ENCODE measurements around the gene PLVAP. TPM values are rescaled to one million over a fixed set of nuclear protein-coding genes. Genes with fewer than 3 reads are reported as not detected.

The PLVAP gene, protein sequence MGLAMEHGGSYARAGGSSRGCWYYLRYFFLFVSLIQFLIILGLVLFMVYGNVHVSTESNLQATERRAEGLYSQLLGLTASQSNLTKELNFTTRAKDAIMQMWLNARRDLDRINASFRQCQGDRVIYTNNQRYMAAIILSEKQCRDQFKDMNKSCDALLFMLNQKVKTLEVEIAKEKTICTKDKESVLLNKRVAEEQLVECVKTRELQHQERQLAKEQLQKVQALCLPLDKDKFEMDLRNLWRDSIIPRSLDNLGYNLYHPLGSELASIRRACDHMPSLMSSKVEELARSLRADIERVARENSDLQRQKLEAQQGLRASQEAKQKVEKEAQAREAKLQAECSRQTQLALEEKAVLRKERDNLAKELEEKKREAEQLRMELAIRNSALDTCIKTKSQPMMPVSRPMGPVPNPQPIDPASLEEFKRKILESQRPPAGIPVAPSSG
- 0.20 and 0.31 TPM in 2 replicates for total RNA-seq

DNA sequence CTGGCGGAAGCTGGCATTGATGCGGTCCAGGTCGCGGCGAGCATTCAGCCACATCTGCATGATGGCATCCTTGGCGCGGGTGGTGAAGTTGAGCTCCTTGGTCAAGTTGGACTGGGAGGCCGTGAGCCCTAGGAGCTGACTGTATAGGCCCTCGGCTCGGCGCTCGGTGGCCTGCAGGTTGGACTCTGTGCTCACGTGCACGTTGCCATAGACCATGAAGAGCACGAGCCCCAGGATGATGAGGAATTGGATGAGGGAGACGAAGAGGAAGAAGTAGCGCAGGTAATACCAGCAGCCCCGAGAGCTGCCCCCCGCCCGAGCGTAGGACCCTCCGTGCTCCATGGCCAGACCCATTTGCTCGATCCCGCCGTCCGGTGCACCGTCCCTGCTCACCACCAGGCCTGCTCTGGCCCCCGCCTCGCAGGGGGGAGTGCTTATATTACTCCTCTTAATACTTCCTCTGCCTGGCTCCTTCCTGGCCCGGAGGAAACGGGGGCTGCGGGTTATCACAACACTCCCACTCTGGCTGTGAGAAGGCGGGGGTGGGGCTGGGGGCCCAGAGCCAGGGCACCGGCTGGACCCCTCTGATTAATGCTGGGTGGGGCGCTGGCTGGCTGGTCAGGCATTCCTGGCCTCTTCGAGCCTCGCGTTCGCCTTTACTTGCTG, at the start of gene PLVAP:
TSS of gene PLVAP (minus strand) at position 408 of the 666 bp plus-strand sequence. CDS start at position 354, 54 bp downstream.

DNA sequence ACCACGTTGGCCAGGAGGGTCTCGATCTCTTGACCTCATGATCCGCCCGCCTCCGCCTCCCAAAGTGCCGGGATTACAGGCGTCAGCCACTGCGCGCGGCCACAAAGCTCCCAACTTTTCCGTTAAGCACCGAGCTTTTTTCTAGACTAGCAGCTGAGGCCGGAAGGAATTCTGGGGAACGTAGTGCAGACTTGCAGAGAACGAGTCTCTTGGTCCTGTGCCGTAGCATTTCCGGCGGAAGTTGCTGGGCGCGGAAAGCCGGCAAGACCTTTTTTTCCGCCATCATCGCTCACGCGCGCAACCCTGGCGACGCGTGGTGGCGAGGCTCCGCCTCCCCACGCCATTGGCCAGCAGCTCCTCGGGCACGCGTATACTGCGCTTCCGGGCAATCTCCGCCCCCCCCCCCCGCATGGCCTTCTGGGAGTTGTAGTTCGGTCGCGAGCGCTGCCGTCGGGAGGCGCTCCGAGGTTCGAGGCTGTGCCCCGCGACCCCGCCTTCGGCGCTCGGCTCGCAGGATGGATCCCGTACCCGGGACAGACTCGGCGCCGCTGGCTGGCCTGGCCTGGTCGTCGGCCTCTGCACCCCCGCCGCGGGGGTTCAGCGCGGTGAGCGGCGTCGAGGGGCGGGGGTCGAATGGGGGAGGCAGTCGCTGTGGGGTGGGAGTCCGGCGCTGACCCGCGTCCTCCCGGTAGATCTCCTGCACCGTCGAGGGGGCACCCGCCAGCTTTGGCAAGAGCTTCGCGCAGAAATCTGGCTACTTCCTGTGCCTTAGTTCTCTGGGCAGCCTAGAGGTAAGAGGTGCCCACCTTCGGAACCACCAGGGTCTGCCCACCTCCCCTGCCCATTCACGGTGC, 42.7 kb upstream of the PLVAP start, which contains the start of gene MVB12A:
TSS of gene MVB12A (plus strand) at position 427 of the 854 bp plus-strand sequence. CDS start at position 516, 89 bp downstream.

DNA sequence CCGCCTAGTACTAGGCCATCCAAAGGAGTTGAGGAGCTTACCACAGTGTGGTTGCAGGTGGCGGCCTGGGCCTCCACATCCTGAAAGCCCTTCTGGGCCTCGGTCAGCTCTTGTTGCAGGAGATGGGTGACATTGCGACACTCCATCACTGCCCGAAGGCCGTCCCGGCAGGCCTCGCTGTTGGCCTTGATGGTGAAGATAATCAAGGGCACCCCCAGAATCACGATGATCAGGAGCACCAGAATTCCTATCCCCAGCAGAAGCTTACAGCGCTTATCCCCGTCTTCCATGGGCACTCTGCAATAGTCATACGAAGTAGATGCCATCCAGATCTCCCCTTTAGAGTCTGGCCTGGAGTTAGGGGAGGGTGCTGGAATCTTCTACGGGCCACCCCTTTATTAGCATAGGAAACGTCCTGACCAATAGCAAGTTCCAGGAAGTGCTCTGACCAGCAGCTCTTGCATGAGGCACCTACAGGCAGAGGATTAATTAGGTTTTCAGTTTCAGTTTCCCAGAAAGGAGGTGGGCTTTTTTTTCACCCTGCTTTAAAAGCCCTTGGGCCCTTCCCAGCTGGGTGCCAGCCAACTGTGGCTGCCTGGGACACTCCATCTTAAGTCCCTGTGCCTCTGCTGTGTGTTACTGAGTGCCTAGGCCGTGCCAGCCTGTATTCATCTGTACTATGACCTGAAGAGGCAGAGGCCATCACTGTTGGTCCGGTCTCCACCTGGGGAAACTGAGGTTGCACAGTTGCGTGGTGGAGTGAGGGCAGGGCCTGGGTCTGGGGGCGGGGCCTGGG, 28.3 kb upstream of the PLVAP start, which contains the start of gene BST2:
TSS of gene BST2 (minus strand) at position 381 of the 796 bp plus-strand sequence. CDS start at position 326, 55 bp downstream.

DNA sequence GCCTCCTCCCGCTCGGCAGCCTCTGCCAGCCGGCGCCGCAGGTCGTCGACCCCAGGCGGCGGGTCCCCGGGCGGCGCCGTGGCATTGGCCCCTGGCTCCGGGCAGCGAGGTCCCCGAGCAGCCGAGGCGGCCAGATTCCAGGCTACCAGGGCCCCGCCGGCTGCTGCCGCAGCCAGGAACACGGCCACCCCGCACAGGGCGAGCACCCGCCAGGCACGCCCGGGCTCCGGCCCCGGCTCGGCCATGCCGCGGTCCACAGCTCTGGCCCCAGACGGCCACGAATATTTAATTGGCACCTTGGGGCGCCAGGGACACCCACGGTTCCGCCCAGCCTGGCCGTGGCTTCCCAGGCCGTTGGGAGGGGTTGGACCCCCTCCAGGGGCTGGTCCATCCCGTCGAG, 16.8 kb upstream of the PLVAP start, which contains the start of gene CCDC194:
TSS of gene CCDC194 (minus strand) at position 283 of the 400 bp plus-strand sequence. CDS start at position 245, 38 bp downstream.

GRCh38 chr19:17336872-17337674, 40.1 kb downstream of the PLVAP start, which contains the start of gene GTPBP3:
Gene GTPBP3, plus strand, starts transcription at chr19:17337553. Its CDS starts 59 bp downstream, at chr19:17337612.

GRCh38 chr19:17334414-17335409, 42.4 kb downstream of the PLVAP start, which contains the start of gene ANO8:
Gene ANO8, minus strand, starts transcription at chr19:17334855. Its CDS starts 185 bp downstream, at chr19:17334670.

GRCh38 chr19:17309198-17309964, 67.8 kb downstream of the PLVAP start, which contains the start of gene DDA1:
Gene DDA1, plus strand, starts transcription at chr19:17309563. Its CDS starts 92 bp downstream, at chr19:17309655.

GRCh38 chr19:17305517-17306284, 71.4 kb downstream of the PLVAP start, which contains the start of gene MRPL34:
Gene MRPL34, plus strand, starts transcription at chr19:17305872. Its CDS starts 21 bp downstream, at chr19:17305893.

DNA sequence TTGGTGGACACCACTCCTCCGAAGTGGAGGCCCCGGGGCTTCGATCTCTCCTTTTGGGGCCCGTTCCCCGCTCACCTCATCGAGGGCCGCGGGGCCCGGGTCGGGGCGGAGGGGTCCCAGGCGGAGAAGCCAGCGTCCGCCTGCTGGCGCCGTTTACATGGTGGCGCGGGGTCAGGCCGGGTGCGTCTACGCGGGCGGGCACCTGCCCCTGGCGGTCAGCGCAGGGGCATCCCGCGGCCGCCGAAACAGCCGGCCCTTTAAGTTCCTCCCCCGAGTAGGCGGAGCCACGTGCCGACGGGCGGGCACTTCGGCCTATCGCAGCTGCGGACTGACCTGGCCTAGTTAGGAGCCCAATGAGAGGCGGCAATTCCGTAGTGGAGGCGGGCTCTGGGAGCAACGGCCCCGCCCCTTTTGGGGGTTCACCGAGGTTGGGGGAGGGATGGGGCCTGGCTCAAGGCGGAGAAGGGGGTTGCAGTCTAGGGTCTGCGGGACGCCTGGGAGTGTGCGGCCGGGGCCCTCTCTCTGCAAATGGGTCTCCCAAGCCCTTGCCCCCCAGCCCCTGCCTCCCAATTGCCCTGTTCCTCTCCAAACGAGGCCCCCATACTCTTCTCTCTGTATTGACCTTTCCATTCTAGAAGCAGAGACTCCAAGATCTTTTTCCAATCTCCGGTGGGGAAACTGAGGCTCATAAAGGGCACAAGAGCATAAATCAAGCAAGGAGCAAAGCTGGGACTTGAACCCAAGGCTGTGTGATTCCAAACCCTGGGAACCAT, 73.8 kb downstream of the PLVAP start, which contains the start of gene ABHD8:
TSS of gene ABHD8 (minus strand) at position 259 of the 773 bp plus-strand sequence. CDS start 1,809 bp downstream, outside the sequence.

Other genes starting within 250 kb of the PLVAP start
- 29.3 and 29.7 TPM in 2 replicates for gene USE1, start 162.0 kb downstream of the PLVAP start, total RNA-seq
- 5.9 and 7.8 TPM in 2 replicates for gene OCEL1, start 151.1 kb downstream of the PLVAP start, total RNA-seq
- gene NR2F6, start 131.4 kb downstream of the PLVAP start, total RNA-seq: 48.0 and 52.5 TPM in 2 replicates
- 0.25 and 0.44 TPM in 2 replicates for gene USHBP1, start 112.6 kb downstream of the PLVAP start, total RNA-seq
- 47.7 and 49.2 TPM in 2 replicates for gene BABAM1, start 109.9 kb downstream of the PLVAP start, total RNA-seq
- gene ANKLE1, start 95.4 kb downstream of the PLVAP start, total RNA-seq: 0.12 TPM in 1 of 2 replicates, not detected in the other
- 7.2 TPM in 2 replicates for gene ABHD8, start 73.9 kb downstream of the PLVAP start, total RNA-seq
- gene MRPL34, start 71.5 kb downstream of the PLVAP start, total RNA-seq: 98.2 and 107 TPM in 2 replicates
- gene DDA1, start 67.8 kb downstream of the PLVAP start, total RNA-seq: 33.1 and 42.0 TPM in 2 replicates
- gene ANO8, start 42.5 kb downstream of the PLVAP start, total RNA-seq: 3.1 and 3.9 TPM in 2 replicates
- 16.6 and 21.0 TPM in 2 replicates for gene GTPBP3, start 39.8 kb downstream of the PLVAP start, total RNA-seq
- not detected in 2 replicates for gene CCDC194, start 16.9 kb upstream of the PLVAP start, total RNA-seq
- gene BST2, start 28.3 kb upstream of the PLVAP start, total RNA-seq: 13.6 and 13.7 TPM in 2 replicates
- 52.6 and 53.4 TPM in 2 replicates for gene MVB12A, start 42.7 kb upstream of the PLVAP start, total RNA-seq
- gene TMEM221, start 71.3 kb upstream of the PLVAP start, total RNA-seq: 0.25 TPM in 1 of 2 replicates, not detected in the other
- not detected in 2 replicates for gene NXNL1, start 83.6 kb upstream of the PLVAP start, total RNA-seq
- gene SLC27A1, start 93.2 kb upstream of the PLVAP start, total RNA-seq: 41.8 and 43.5 TPM in 2 replicates
- gene PGLS, start 134.3 kb upstream of the PLVAP start, total RNA-seq: 116 and 122 TPM in 2 replicates
- gene COLGALT1, start 178.3 kb upstream of the PLVAP start, total RNA-seq: 98.8 and 103 TPM in 2 replicates

All from cardiac ventricle fibroblast (primary cell).